Spleen (tissue), 7 donors: ENCODE data around the gene ABCB8.

Experiments used
- POLR2A ChIP-seq, 3 donors: fragments of 450-650 bp; IDR thresholded peaks; one replicate each; pipeline ENCODE4 v1.5.1; 2017; ENCODE audit warnings: antibody characterized with exemption in 3 of 3, mild to moderate bottlenecking in 1 of 3
- POLR2AphosphoS5 ChIP-seq, 3 donors: sonication (generic); formaldehyde crosslinking; IDR thresholded peaks; one replicate each; pipeline ENCODE4 v1.5.1; 2017; ENCODE audit warnings: antibody characterized with exemption in 3 of 3
- TF ChIP-seq, protein P1 (sequence below), 11 experiments: fragments of 200-600 bp in 7 of 11; fragments of 450-650 bp in 4 of 11; sonication (generic) in 4 of 11; IDR thresholded peaks in 8 of 11; conservative IDR thresholded peaks in 3 of 11; 1 replicate in 7 of 11; 2 replicates in 4 of 11; pipeline versions ENCODE4 v1.4.0 to v1.8.0; 2016 to 2021; ENCODE audit warnings: antibody characterized with exemption in 11 of 11, inconsistent platforms in 4 of 11, mild to moderate bottlenecking in 1 of 11
- donor health status: DM: no; HTN: no; CAD: no; lungs with moderate emphysema.
- donor health status: DM: no; HTN: no; CAD: no.
- donor health status: DM: no; HTN: no; CAD: no.

GRCh38 chr7:151088019-151088855 is 60.0 kb downstream of the ABCB8 start:
- TF ChIP-seq POLR2AphosphoS5 (IDR thresholded peaks at IDR 0.05) (no peak), POLR2A (IDR thresholded peaks at IDR 0.05) (no peak)
- TF ChIP-seq, protein P1, sequence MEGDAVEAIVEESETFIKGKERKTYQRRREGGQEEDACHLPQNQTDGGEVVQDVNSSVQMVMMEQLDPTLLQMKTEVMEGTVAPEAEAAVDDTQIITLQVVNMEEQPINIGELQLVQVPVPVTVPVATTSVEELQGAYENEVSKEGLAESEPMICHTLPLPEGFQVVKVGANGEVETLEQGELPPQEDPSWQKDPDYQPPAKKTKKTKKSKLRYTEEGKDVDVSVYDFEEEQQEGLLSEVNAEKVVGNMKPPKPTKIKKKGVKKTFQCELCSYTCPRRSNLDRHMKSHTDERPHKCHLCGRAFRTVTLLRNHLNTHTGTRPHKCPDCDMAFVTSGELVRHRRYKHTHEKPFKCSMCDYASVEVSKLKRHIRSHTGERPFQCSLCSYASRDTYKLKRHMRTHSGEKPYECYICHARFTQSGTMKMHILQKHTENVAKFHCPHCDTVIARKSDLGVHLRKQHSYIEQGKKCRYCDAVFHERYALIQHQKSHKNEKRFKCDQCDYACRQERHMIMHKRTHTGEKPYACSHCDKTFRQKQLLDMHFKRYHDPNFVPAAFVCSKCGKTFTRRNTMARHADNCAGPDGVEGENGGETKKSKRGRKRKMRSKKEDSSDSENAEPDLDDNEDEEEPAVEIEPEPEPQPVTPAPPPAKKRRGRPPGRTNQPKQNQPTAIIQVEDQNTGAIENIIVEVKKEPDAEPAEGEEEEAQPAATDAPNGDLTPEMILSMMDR (IDR thresholded peaks at IDR 0.05 in 8 of 11, conservative IDR thresholded peaks at IDR 0.05 in 3 of 11), result no peak
